K562 (cell line): ENCODE measurements around the gene SLC22A12. TPM values are rescaled to one million over a fixed set of nuclear protein-coding genes. Genes with fewer than 3 reads are reported as not detected.

ENCODE experiments used
- ATAC-seq: fragments of 200-7000 bp; cut with Tn5 transposase; 3 replicates; pipeline ENCODE4 v1.9.1; 2020; ENCODE audit warnings: moderate library complexity
- BruUV-seq: library from RNA; stranded (reverse); fragments of 400-500 nt; replicated peaks from 2 replicates; lab custom pipeline; 2021; lab: Mats Ljungman, UMichigan
- CTCF ChIA-PET: fragments of 300-600 bp; formaldehyde crosslinking; extraction: SDS; loops from one replicate; lab custom pipeline; 2021; ENCODE audit warnings: low intra/inter-chr PET ratio; lab: Yijun Ruan, JAX
- POLR2A ChIA-PET: fragments of 300-600, 350-650 bp; sonication (Branson Sonifier 250); formaldehyde crosslinking; extraction: SDS; loops from one replicate; lab custom pipeline; 2021; ENCODE audit warnings: antibody characterized with exemption, inconsistent platforms; lab: Yijun Ruan, JAX
- DNase-seq, 4 experiments: peaks; one replicate each; pipeline versions ENCODE4 v3.0.0 to v3.0.0-alpha.2; 2011 to 2018; ENCODE audit warnings: low spot score in 3 of 4, mixed read lengths in 3 of 4; ENCODE audit errors: extremely low read depth in 1 of 4
- FAIRE-seq: peaks from 2 replicates; lab custom pipeline; 2011; peaks lifted over from hg19 to GRCh38; lab: Jason Lieb, UNC
- H2AFZ ChIP-seq: 2 replicates; pipeline ENCODE4 v1.6.0; 2011; ENCODE audit warnings: low read depth, low read length, control low read depth, inconsistent platforms
- H3K27ac ChIP-seq: fragments of 200-600 bp; 3 replicates; pipeline ENCODE4 v1.8.0; 2011; ENCODE audit warnings: low read depth, mild to moderate bottlenecking, control low read depth, inconsistent platforms, low read length, moderate library complexity, mixed read lengths; ENCODE audit errors: extremely low read depth
- H3K27me3 ChIP-seq, 2 experiments: fragments of 300-600 bp in 1 of 2; 2 replicates in 1 of 2; 3 replicates in 1 of 2; pipeline versions ENCODE4 v1.6.0 to v1.8.0; 2011; ENCODE audit warnings: inconsistent platforms in 2 of 2, low read length in 2 of 2, mild to moderate bottlenecking in 1 of 2, mixed read lengths in 1 of 2, moderate library complexity in 1 of 2; ENCODE audit not compliant: control insufficient read depth in 2 of 2, insufficient read depth in 2 of 2
- H3K36me3 ChIP-seq: fragments of 300-600 bp; 3 replicates; pipeline ENCODE4 v1.8.0; 2011; ENCODE audit warnings: mild to moderate bottlenecking, low read length, inconsistent platforms; ENCODE audit not compliant: control insufficient read depth, insufficient read depth
- H3K4me1 ChIP-seq, 2 experiments: fragments of 200-600 bp in 1 of 2; replicated peaks in 1 of 2; 2 replicates in 1 of 2; 3 replicates in 1 of 2; pipeline versions ENCODE4 v1.5.1 to v1.8.0; 2011; ENCODE audit warnings: inconsistent platforms in 2 of 2, low read length in 2 of 2, mild to moderate bottlenecking in 1 of 2, mixed read lengths in 1 of 2, moderate library complexity in 1 of 2; ENCODE audit not compliant: control insufficient read depth in 2 of 2, insufficient read depth in 2 of 2
- H3K4me2 ChIP-seq: 2 replicates; pipeline ENCODE4 v1.6.1; 2011; ENCODE audit warnings: low read length, control low read depth, inconsistent platforms, mixed read lengths; ENCODE audit not compliant: insufficient read depth
- H3K4me3 ChIP-seq: fragments of 200-600 bp; sonication (generic), shearing (Covaris generic); 2 replicates; pipeline ENCODE4 v1.5.1; 2016; ENCODE audit warnings: control low read depth, inconsistent platforms
- H3K79me2 ChIP-seq: fragments of 200-600 bp; 3 replicates; pipeline ENCODE4 v1.8.0; 2011; ENCODE audit warnings: low read length, inconsistent platforms; ENCODE audit not compliant: control insufficient read depth, insufficient read depth
- H3K9ac ChIP-seq, 2 experiments: 2 replicates each; pipeline versions ENCODE4 v1.6.0 to v1.6.1; 2011; ENCODE audit warnings: low read depth in 2 of 2, low read length in 2 of 2, control low read depth in 1 of 2, inconsistent platforms in 1 of 2, mild to moderate bottlenecking in 1 of 2, mixed read lengths in 1 of 2; ENCODE audit not compliant: insufficient read depth in 1 of 2
- H3K9me1 ChIP-seq: one replicate; pipeline ENCODE4 v1.6.0; 2011; ENCODE audit warnings: inconsistent platforms, mild to moderate bottlenecking, low read length, moderate library complexity; ENCODE audit not compliant: control insufficient read depth, insufficient read depth
- H3K9me3 ChIP-seq: replicated peaks from 2 replicates; pipeline ENCODE4 v1.5.1; 2011; ENCODE audit warnings: low read depth, low read length, inconsistent platforms; ENCODE audit not compliant: control insufficient read depth, insufficient read depth
- H4K20me1 ChIP-seq: replicated peaks from 2 replicates; pipeline ENCODE4 v1.6.1; 2011; ENCODE audit warnings: low read length, inconsistent platforms, mixed read lengths; ENCODE audit not compliant: control insufficient read depth, insufficient read depth
- TGIF2 ChIP-seq: sonication (generic); formaldehyde crosslinking; IDR thresholded peaks from 2 replicates; pipeline ENCODE4 v1.8.1; 2022; ENCODE audit warnings: mild to moderate bottlenecking, missing genetic modification reagents, moderate library complexity
- ZNF263 ChIP-seq: sonication (generic); formaldehyde crosslinking; IDR thresholded peaks from 2 replicates; pipeline ENCODE4 v1.8.0; 2022; ENCODE audit warnings: mild to moderate bottlenecking, missing genetic modification reagents, borderline replicate concordance
- WGBS: fragments of 100-300 bp; shearing (Covaris generic); methylation state at CpG from one replicate; pipeline ENCODE4 v1.1.6; 2016; ENCODE audit warnings: low coverage, mixed read lengths; ENCODE audit not compliant: insufficient coverage; ENCODE audit errors: missing lambda C conversion rate; 5-methylcytosine and 5-hydroxymethylcytosine counted together
- in situ Hi-C: fragments of 300-500 bp; cut with MboI; formaldehyde crosslinking; loops from 4 replicates; pipeline ENCODE4 v1.15.0; 2018; ENCODE audit warnings: inconsistent platforms, mixed read lengths
- intact Hi-C: fragments of 100-400 bp; cut with micrococcal nuclease; formaldehyde crosslinking; loops from 2 replicates; pipeline ENCODE4 v1.14.2; 2022
- polyA plus RNA-seq, 8 experiments: library from polyadenylated mRNA; depleted of rRNA in 4 of 8; stranded (reverse) in 5 of 8; unstranded in 3 of 8; fragments of >200 nt; fragmentation: Nextera tagmentation in 2 of 8; fragmentation: Illumina TruSeq in 1 of 8; extraction: Ambion mirVana in 2 of 8; extraction: Trizol in 1 of 8; gene quantifications; 2 replicates each; pipeline versions ENCODE4 v1.2.1 to v1.2.3, GENCODE V29; 2011 to 2014; ENCODE audit warnings: inconsistent platforms in 1 of 8, missing spikeins in 1 of 8
- total RNA-seq, 7 experiments: library from RNA; depleted of rRNA in 6 of 7; stranded (reverse); fragments of >200 nt in 6 of 7; fragmentation: Illumina TruSeq in 2 of 7; extraction: Trizol in 2 of 7; gene quantifications; 2 replicates each; pipeline versions ENCODE4 v1.2.1 to v1.2.3, GENCODE V29; 2011 to 2021; ENCODE audit warnings: low replicate concordance in 1 of 7
- TF ChIP-seq, protein P1 (sequence below): fragments of 200-800 bp; sonication (Bioruptor generic); IDR thresholded peaks from 2 replicates; pipeline ENCODE4 v1.6.1; 2017; ENCODE audit warnings: missing genetic modification characterization, missing compliant biosample characterization

Gene SLC22A12
- total and polyA plus RNA-seq, 9 of the 15 experiments (the other 6 are each of a cell fraction or from before 2014, with no cell fraction given): not detected

GRCh38 chr11:64643256-64643881, 52.3 kb downstream of the SLC22A12 start:
- H3K9ac ChIP-seq: no peak overlapping the region
- H3K4me2 ChIP-seq: no peak overlapping the region
- ATAC-seq: peak; percentile 52
- peaks cover 8 to 72% of the 10 kb centered on the region in 2 experiments; a peak in 4 of 5 replicates for H3K27me3 ChIP-seq
- in situ Hi-C loops: no loop called here
- no peaks in the 10 kb centered on the region for H3K9me3 ChIP-seq
- ChIA-PET POLR2A (interaction anchor here (1.0 kb wide), 1 partner anchor 8 kb away, joined by 3 read pairs; no protein-coding TSS in a partner anchor), CTCF (no interaction called here)
- no peak overlapping the region for H3K27ac ChIP-seq
- intact Hi-C loops: no loop called here
- peaks cover 0 to 15% of the 10 kb centered on the region in 2 experiments; a peak in 2 of 5 replicates for H3K4me1 ChIP-seq
- H4K20me1 ChIP-seq: peaks cover 4% of the 10 kb centered on the region; the same call in 1 of the 2 replicates
- WGBS: no CpG with 5 or more reads among the region's 53 CpGs
- H3K36me3 ChIP-seq: no peaks in the 10 kb centered on the region
- H3K4me3 ChIP-seq: no peak overlapping the region
- TF ChIP-seq, protein P1, sequence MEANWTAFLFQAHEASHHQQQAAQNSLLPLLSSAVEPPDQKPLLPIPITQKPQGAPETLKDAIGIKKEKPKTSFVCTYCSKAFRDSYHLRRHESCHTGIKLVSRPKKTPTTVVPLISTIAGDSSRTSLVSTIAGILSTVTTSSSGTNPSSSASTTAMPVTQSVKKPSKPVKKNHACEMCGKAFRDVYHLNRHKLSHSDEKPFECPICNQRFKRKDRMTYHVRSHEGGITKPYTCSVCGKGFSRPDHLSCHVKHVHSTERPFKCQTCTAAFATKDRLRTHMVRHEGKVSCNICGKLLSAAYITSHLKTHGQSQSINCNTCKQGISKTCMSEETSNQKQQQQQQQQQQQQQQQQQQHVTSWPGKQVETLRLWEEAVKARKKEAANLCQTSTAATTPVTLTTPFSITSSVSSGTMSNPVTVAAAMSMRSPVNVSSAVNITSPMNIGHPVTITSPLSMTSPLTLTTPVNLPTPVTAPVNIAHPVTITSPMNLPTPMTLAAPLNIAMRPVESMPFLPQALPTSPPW: 0 out of 2 replicates have a peak, but pooled peaks have one; percentile 16
- no peak for TF ChIP-seq TGIF2 (CRISPR knock-in tag)
- peak; percentile 49; the same call in 1 of the 2 replicates for TF ChIP-seq ZNF263 (CRISPR knock-in tag)
- H3K79me2 ChIP-seq: no peaks in the 10 kb centered on the region
- H3K9me1 ChIP-seq: no peaks in the 10 kb centered on the region
- no peak for FAIRE-seq
- no TSS peak for BruUV-seq
- no peak overlapping the region for H2AFZ ChIP-seq
- peak; percentile 22 to 75 (median 52) for DNase-seq
